ENCODE data around the gene ME2. TPM values are rescaled to one million over a fixed set of nuclear protein-coding genes. Genes with fewer than 3 reads are reported as not detected.
"Not testable (repeated sequence)": the region's sequence is repeated elsewhere in the genome, so short reads cannot be mapped to it uniquely, and the experiment has no call there.

Gene ME2
- total RNA-seq, 1 experiment from 2014 or later = 15.7 TPM

- Mint-ChIP-seq H3K27ac (ENCODE audit: unreplicated experiment) (no peak overlapping the region), H3K4me3 (ENCODE audit: unreplicated experiment) (no peak overlapping the region), H3K27me3 (ENCODE audit: insufficient read depth, unreplicated experiment) (no peaks in the 10 kb centered on the region), H3K4me1 (ENCODE audit: low read depth, unreplicated experiment) (peaks cover 8% of the 10 kb centered on the region), H3K36me3 (ENCODE audit: insufficient read depth, unreplicated experiment) (no peaks in the 10 kb centered on the region), H3K9me3 (ENCODE audit: unreplicated experiment) (no peaks in the 10 kb centered on the region)
- no peaks in the 10 kb centered on the region for H3K4me1 ChIP-seq
- CTCF ChIA-PET = no interaction called here
- POLR2A ChIA-PET = no interaction called here
- no peaks in the 10 kb centered on the region for H3K27me3 ChIP-seq (replicated peaks; ENCODE audit: control insufficient read depth, insufficient read depth, low read length)
- no peaks in the 10 kb centered on the region for H3K9me3 ChIP-seq
- intact Hi-C loops (cut with micrococcal nuclease; ENCODE audit: unreplicated experiment) = no loop called here
- no peaks in the 10 kb centered on the region; the same call in 1 of the 2 replicates for H3K36me3 ChIP-seq (ENCODE audit: control insufficient read depth, insufficient read depth, low read length)
- no peak for DNase-seq
- TF ChIP-seq CTCF (IDR thresholded peaks at IDR 0.05; ENCODE audit: insufficient read depth in 1 of 2, low read depth in 1 of 2, low read length in 1 of 2, severe bottlenecking in 1 of 2, unreplicated experiment in 1 of 2) = no peak
- no TSS peak for BruUV-seq (replicated peaks)
- no peak overlapping the region for H3K4me3 ChIP-seq (ENCODE audit: low read depth, low read length)
Observed at GRCh38 chr18:50970006-50970405, 91.1 kb downstream of the ME2 start.

- H3K36me3 ChIP-seq (ENCODE audit: control insufficient read depth, insufficient read depth, low read length); DNase-seq; H3K4me1 Mint-ChIP-seq (ENCODE audit: low read depth, unreplicated experiment); H3K4me1 ChIP-seq; H3K4me3 Mint-ChIP-seq (ENCODE audit: unreplicated experiment); H3K9me3 ChIP-seq; intact Hi-C loops (cut with micrococcal nuclease; ENCODE audit: unreplicated experiment); CTCF ChIA-PET; POLR2A ChIA-PET; BruUV-seq (replicated peaks); H3K4me3 ChIP-seq (ENCODE audit: low read depth, low read length); H3K27me3 ChIP-seq (replicated peaks; ENCODE audit: control insufficient read depth, insufficient read depth, low read length); H3K27me3 Mint-ChIP-seq (ENCODE audit: insufficient read depth, unreplicated experiment); H3K27ac Mint-ChIP-seq (ENCODE audit: unreplicated experiment): not testable (repeated sequence)
- Mint-ChIP-seq H3K36me3 (ENCODE audit: insufficient read depth, unreplicated experiment) (peaks cover 17% of the 10 kb centered on the region), H3K9me3 (ENCODE audit: unreplicated experiment) (peaks cover 10% of the 10 kb centered on the region)
Observed at GRCh38 chr18:50972404-50972803, 93.5 kb downstream of the ME2 start.

- DNase-seq = no peak
- Mint-ChIP-seq H3K4me3 (ENCODE audit: unreplicated experiment) (no peak overlapping the region), H3K27me3 (ENCODE audit: insufficient read depth, unreplicated experiment) (no peaks in the 10 kb centered on the region), H3K4me1 (ENCODE audit: low read depth, unreplicated experiment) (peaks cover 8% of the 10 kb centered on the region), H3K27ac (ENCODE audit: unreplicated experiment) (no peak overlapping the region), H3K36me3 (ENCODE audit: insufficient read depth, unreplicated experiment) (peaks cover 17% of the 10 kb centered on the region), H3K9me3 (ENCODE audit: unreplicated experiment) (peaks cover 10% of the 10 kb centered on the region)
- no TSS peak for BruUV-seq (replicated peaks)
- H3K9me3 ChIP-seq = no peaks in the 10 kb centered on the region
- TF ChIP-seq CTCF (IDR thresholded peaks at IDR 0.05; ENCODE audit: insufficient read depth in 1 of 2, low read depth in 1 of 2, low read length in 1 of 2, severe bottlenecking in 1 of 2, unreplicated experiment in 1 of 2) = no peak
- H3K4me3 ChIP-seq (ENCODE audit: low read depth, low read length) = no peak overlapping the region
- POLR2A ChIA-PET = no interaction called here
- H3K36me3 ChIP-seq (ENCODE audit: control insufficient read depth, insufficient read depth, low read length) = no peaks in the 10 kb centered on the region; the same call in none of the 2 replicates
- intact Hi-C loops (cut with micrococcal nuclease; ENCODE audit: unreplicated experiment) = no loop called here
- H3K4me1 ChIP-seq = no peaks in the 10 kb centered on the region
- H3K27me3 ChIP-seq (replicated peaks; ENCODE audit: control insufficient read depth, insufficient read depth, low read length) = no peaks in the 10 kb centered on the region
- CTCF ChIA-PET = no interaction called here
Observed at GRCh38 chr18:50973367-50974126, 94.6 kb downstream of the ME2 start.

Data from Caco-2 (cell line).